Omental fat pad (tissue), 4 donors: ENCODE data around the gene HSPA1A. TPM values are rescaled to one million over a fixed set of nuclear protein-coding genes. Genes with fewer than 3 reads are reported as not detected.
"Not testable (repeated sequence)": the region's sequence is repeated elsewhere in the genome, so short reads cannot be mapped to it uniquely, and the experiment has no call there.

ENCODE experiments used
- ATAC-seq: fragments of 150-250 bp; one replicate; pipeline ENCODE4 v1.9.1; 2016; ENCODE audit warnings: mild to moderate bottlenecking, moderate library complexity; ENCODE audit not compliant: low FRiP score
- DNase-seq: peaks from one replicate; pipeline ENCODE4 v3.0.0-alpha.2; 2019; ENCODE audit warnings: low spot score
- total RNA-seq, 4 donors: library from RNA; depleted of rRNA; stranded (reverse); fragments of >200 nt; gene quantifications; one replicate each; pipeline ENCODE4 v1.1.0, GENCODE V29; 2016
- TF ChIP-seq, protein P1 (sequence below), 3 donors: fragments of 450-650 bp; IDR thresholded peaks; one replicate each; pipeline ENCODE4 v1.5.1; 2016 to 2017; ENCODE audit warnings: antibody characterized with exemption in 3 of 3, mild to moderate bottlenecking in 3 of 3, moderate library complexity in 2 of 3

HSPA1A gene
- total RNA-seq, 4 donors from 2014 or later = 155 to 1,684 (median 309) TPM

GRCh38 chr6:31799781-31800180, 15.6 kb upstream of the HSPA1A start:
- TF ChIP-seq, protein P1, sequence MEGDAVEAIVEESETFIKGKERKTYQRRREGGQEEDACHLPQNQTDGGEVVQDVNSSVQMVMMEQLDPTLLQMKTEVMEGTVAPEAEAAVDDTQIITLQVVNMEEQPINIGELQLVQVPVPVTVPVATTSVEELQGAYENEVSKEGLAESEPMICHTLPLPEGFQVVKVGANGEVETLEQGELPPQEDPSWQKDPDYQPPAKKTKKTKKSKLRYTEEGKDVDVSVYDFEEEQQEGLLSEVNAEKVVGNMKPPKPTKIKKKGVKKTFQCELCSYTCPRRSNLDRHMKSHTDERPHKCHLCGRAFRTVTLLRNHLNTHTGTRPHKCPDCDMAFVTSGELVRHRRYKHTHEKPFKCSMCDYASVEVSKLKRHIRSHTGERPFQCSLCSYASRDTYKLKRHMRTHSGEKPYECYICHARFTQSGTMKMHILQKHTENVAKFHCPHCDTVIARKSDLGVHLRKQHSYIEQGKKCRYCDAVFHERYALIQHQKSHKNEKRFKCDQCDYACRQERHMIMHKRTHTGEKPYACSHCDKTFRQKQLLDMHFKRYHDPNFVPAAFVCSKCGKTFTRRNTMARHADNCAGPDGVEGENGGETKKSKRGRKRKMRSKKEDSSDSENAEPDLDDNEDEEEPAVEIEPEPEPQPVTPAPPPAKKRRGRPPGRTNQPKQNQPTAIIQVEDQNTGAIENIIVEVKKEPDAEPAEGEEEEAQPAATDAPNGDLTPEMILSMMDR (IDR thresholded peaks at IDR 0.05) = no peak
- ATAC-seq = no peak
- no peak for DNase-seq

GRCh38 chr6:31801031-31801927, 14.1 kb upstream of the HSPA1A start:
- not testable (repeated sequence) for DNase-seq, ATAC-seq

DNA sequence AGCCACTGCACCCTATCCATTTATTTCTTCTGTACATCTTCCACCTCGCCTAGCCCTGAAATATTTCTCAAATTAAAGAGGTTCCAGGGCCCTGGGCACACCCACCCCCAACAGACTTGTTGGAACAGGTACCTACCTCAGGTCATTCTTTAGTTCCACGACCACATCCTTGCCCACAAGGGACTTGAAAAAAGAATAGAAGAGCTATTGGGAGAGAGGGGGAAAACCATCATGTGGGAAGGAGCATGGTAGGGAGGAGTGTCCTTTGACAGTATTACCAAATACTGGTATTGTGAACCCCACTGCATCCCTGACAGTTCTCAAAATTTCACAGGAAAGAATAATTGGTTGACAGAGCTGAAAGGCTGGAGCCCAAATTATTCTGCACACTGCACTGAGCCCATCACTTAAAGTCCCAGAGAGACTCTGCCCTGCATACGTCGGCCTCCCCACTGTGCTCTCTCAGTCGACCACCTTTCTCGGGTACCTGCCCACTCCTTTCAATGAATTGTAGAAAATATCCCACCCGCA, 9.3 kb upstream of the HSPA1A start:
- TF ChIP-seq, protein P1 (IDR thresholded peaks at IDR 0.05) = no peak
- ATAC-seq (peak; percentile 2), DNase-seq (no peak)

DNA sequence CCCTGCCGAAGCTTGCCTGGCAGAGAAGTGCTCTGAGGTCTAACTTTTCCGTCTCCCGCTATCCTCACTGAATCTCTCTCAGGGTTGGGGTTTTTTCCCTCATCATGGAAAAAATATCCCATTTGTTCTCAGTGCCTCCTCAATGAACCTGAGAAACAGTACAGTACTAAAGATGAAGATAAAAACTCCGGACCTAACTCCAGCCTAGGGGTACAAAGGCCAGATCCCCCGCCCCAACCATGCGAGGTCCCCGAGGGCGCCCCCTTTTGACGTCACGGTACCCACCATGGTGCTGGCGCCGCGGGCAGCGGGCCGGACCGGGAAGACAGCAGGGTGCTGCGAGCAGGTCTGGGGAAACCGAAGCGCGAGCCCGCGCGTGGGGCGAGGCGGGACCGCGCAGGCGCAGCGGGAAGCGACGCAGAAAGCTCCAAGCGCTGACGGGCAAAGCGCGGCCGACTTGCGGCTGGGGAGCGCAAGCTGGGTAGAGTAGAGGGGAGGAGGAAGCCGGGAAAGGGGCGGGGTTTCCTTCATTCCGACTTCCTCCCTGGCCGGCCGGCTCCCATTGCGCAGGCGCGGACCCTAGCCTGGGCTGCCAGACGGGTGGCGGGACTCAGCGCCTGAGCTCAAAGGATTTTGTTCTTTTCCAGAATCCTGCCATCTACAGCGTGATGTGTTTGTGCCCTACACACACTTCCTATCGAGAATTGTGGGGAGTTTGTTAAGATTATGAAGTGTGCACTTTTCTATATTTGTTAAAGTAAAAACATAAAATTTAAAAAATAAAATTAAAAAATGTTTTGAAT, 8.7 kb upstream of the HSPA1A start, which contains the start of gene LSM2:
TSS of gene LSM2 (minus strand) at position 497 of the 803 bp plus-strand sequence. CDS start at position 288, 209 bp downstream.
- DNase-seq = peak; percentile 89
- peak; percentile 93 for ATAC-seq
- TF ChIP-seq, protein P1 (IDR thresholded peaks at IDR 0.05) = peak in 1 of 3 donors; percentile 30

DNA sequence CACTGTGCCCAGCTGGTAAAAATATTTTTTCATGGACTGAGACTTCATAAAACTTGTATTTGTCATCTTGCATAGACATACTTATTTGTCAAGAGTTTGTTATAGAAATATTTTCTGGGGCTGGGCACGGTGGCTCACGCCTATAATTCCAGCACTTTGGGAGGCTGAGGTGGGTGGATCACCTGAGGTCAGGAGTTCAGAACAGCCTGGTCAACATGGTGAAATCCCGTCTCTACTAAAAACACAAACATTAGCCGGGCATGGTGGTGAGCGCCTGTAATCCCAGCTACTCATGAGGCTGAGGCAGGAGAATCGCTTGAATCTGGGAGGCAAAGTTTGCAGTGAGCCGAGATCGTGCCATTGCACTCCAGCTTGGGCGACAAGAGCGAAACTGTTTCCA, 6.7 kb upstream of the HSPA1A start:
- not testable (repeated sequence) for ATAC-seq, DNase-seq

- ATAC-seq (no peak), DNase-seq (no peak)
- TF ChIP-seq, protein P1 (IDR thresholded peaks at IDR 0.05) = no peak
Measured at GRCh38 chr6:31811645-31812044, 3.7 kb upstream of the HSPA1A start.

- DNase-seq (no peak), ATAC-seq (no peak)
- TF ChIP-seq, protein P1 (IDR thresholded peaks at IDR 0.05) = no peak
Measured at GRCh38 chr6:31813465-31813849, 1.9 kb upstream of the HSPA1A start.
